Motor neuron (in vitro differentiated cells): ENCODE measurements around the gene PTP4A1. TPM values are rescaled to one million over a fixed set of nuclear protein-coding genes. Genes with fewer than 3 reads are reported as not detected.

Experiments
- ATAC-seq, 8 experiments: fragments of 200-7000 bp; cut with Tn5 transposase; replicated peaks in 6 of 8; 2 replicates each; pipeline ENCODE4 v1.8.0; 2021; ENCODE audit warnings: mild to moderate bottlenecking in 8 of 8, moderate library complexity in 8 of 8
- H3K27ac ChIP-seq, 2 donors: fragments of 250-450 bp; sonication (Bioruptor Pico); 2 replicates each; pipeline ENCODE4 v1.9.0; 2021; ENCODE audit warnings: antibody characterized with exemption in 2 of 2, mild to moderate bottlenecking in 2 of 2, moderate library complexity in 1 of 2
- H3K4me1 ChIP-seq, 2 donors: fragments of 250-450 bp; sonication (Bioruptor Pico); replicated peaks in 1 of 2; 2 replicates each; pipeline ENCODE4 v1.6.1; 2021; ENCODE audit warnings: antibody characterized with exemption in 2 of 2, mild to moderate bottlenecking in 2 of 2, moderate library complexity in 1 of 2
- H3K4me3 ChIP-seq, 5 donors: fragments of 250-450 bp; sonication (Bioruptor Pico); 2 replicates each; pipeline ENCODE4 v1.9.0; 2021; ENCODE audit warnings: antibody characterized with exemption in 5 of 5, mild to moderate bottlenecking in 5 of 5, moderate library complexity in 4 of 5
- WGBS, 10 experiments: fragments of 450-650 bp; shearing (Covaris generic); methylation state at CpG; one replicate each; pipeline ENCODE4 v1.0.0; 2022; 5-methylcytosine and 5-hydroxymethylcytosine counted together
- in situ Hi-C, 9 experiments: fragments of 400-800 bp; cut with MboI; loops; one replicate each; pipeline ENCODE4 v1.15.0; 2021; ENCODE audit warnings: low sequenced_read_pairs in 9 of 9, low pct_unique_long_range_greater_than_20kb in 2 of 9; ENCODE audit not compliant: unreplicated experiment in 9 of 9
- total RNA-seq, 8 experiments: library from RNA; unstranded; fragments of 300-600 nt; gene quantifications; 2 replicates each; pipeline versions ENCODE4 v1.2.3 to v1.2.4, GENCODE V29; 2022

Gene PTP4A1
- total RNA-seq, 8 experiments from 2014 or later: 34.7 to 79.5 (median 57.4) TPM

GRCh38 chr6:63563235-63563634, 9.0 kb upstream of the PTP4A1 start:
- H3K4me3 ChIP-seq: no peak overlapping the region
- no peak overlapping the region for H3K27ac ChIP-seq
- no peak for ATAC-seq
- in situ Hi-C loops: loop anchor here in 1 of 9 experiments (25.0 kb wide), 1 partner anchor 176 kb away; no protein-coding TSS in a partner anchor
- 88 to 100% (median 100%) methylated on average over 1 of the region's 1 CpG; no CpG with 5 or more reads in 3 of the 10 experiments for WGBS, 10 experiments
- peaks cover 0 to 6% of the 10 kb centered on the region in 2 donors for H3K4me1 ChIP-seq

- 40 to 94% (median 86%) methylated on average over 2 to 4 of the region's 4 CpGs for WGBS, 10 experiments
- in situ Hi-C loops: loop anchor here in 1 of 9 experiments (25.0 kb wide), 1 partner anchor 178 kb away; no protein-coding TSS in a partner anchor
- H3K4me3 ChIP-seq: no peak overlapping the region
- no peak overlapping the region for H3K27ac ChIP-seq
- peaks cover 0 to 6% of the 10 kb centered on the region in 2 donors for H3K4me1 ChIP-seq
- no peak for ATAC-seq
Observed at GRCh38 chr6:63565058-63565726, 7.1 kb upstream of the PTP4A1 start.

GRCh38 chr6:63565727-63566596, 6.3 kb upstream of the PTP4A1 start:
- Histone ChIP-seq H3K4me3 (no peak overlapping the region), H3K4me1 (peaks cover 1 to 11% of the 10 kb centered on the region in 2 donors), H3K27ac (no peak overlapping the region)
- WGBS, 10 experiments: 17 to 80% (median 69%) methylated on average over 1 to 4 of the region's 4 CpGs; no CpG with 5 or more reads in 2 of the 10 experiments
- in situ Hi-C loops: loop anchor here in 1 of 9 experiments (25.0 kb wide), 1 partner anchor 179 kb away; no protein-coding TSS in a partner anchor
- ATAC-seq: no peak

- H3K27ac ChIP-seq: no peak overlapping the region
- no peak for ATAC-seq
- peaks cover 9 to 16% of the 10 kb centered on the region in 2 donors for H3K4me1 ChIP-seq
- no peak overlapping the region for H3K4me3 ChIP-seq
- 83 to 100% (median 100%) methylated on average over 1 of the region's 1 CpG; no CpG with 5 or more reads in 6 of the 10 experiments for WGBS, 10 experiments
- in situ Hi-C loops: loop anchor here in 1 of 9 experiments (25.0 kb wide), 1 partner anchor 181 kb away; no protein-coding TSS in a partner anchor
Observed at GRCh38 chr6:63567966-63568365, 4.3 kb upstream of the PTP4A1 start.

- 8 to 83% (median 25%) methylated on average over 3 to 14 of the region's 20 CpGs for WGBS, 10 experiments
Observed at GRCh38 chr6:63571361-63572043, 778 bp upstream of the PTP4A1 start.

GRCh38 chr6:63572747-63573075, 431 bp downstream of the PTP4A1 start:
- Histone ChIP-seq H3K4me3 (peak overlapping the region; percentile 77 to 96 (median 89)), H3K27ac (peak overlapping the region; percentile 94 to 96), H3K4me1 (peaks cover 12 to 29% of the 10 kb centered on the region in 2 donors)
- no CpG with 5 or more reads among the region's 42 CpGs for WGBS, 10 experiments
- ATAC-seq: peak; percentile 0 to 15 (median 4)
- in situ Hi-C loops: loop anchor here in 1 of 9 experiments (25.0 kb wide), 1 partner anchor 185 kb away; no protein-coding TSS in a partner anchor

More at GRCh38 chr6:63571361-63572043, 778 bp upstream of the PTP4A1 start:
- peak overlapping the region; percentile 83 for H3K27ac ChIP-seq
- peak overlapping the region; percentile 77 to 96 (median 89) for H3K4me3 ChIP-seq
- ATAC-seq: peak in 2 of 8 experiments; percentile 5
- in situ Hi-C loops: loop anchor here in 1 of 9 experiments (25.0 kb wide), 1 partner anchor 184 kb away; no protein-coding TSS in a partner anchor
- H3K4me1 ChIP-seq: peaks cover 11 to 27% of the 10 kb centered on the region in 2 donors

GRCh38 chr6:63573076-63573898, 1.0 kb downstream of the PTP4A1 start:
- Histone ChIP-seq H3K4me3 (peak overlapping the region; percentile 77 to 96 (median 89)), H3K4me1 (peaks cover 12 to 29% of the 10 kb centered on the region in 2 donors), H3K27ac (peak overlapping the region; percentile 94 to 96)
- in situ Hi-C loops: loop anchor here in 1 of 9 experiments (25.0 kb wide), 1 partner anchor 186 kb away; no protein-coding TSS in a partner anchor
- 0 to 40% (median 0%) methylated on average over 1 to 6 of the region's 86 CpGs; no CpG with 5 or more reads in 5 of the 10 experiments for WGBS, 10 experiments
- ATAC-seq: peak; percentile 4 to 33 (median 20)

- peaks cover 12 to 29% of the 10 kb centered on the region in 2 donors for H3K4me1 ChIP-seq
- peak in 3 of 8 experiments; percentile 1 for ATAC-seq
- H3K27ac ChIP-seq: peak overlapping the region; percentile 94 to 96
- H3K4me3 ChIP-seq: peak overlapping the region; percentile 77 to 96 (median 89)
- 0 to 37% (median 10%) methylated on average over 3 to 10 of the region's 10 CpGs; no CpG with 5 or more reads in 3 of the 10 experiments for WGBS, 10 experiments
- in situ Hi-C loops: loop anchor here in 1 of 9 experiments (25.0 kb wide), 1 partner anchor 187 kb away; no protein-coding TSS in a partner anchor
Observed at GRCh38 chr6:63573899-63574553, 1.7 kb downstream of the PTP4A1 start.

GRCh38 chr6:63574554-63574900, 2.2 kb downstream of the PTP4A1 start:
- WGBS, 10 experiments: 12 to 100% (median 50%) methylated on average over 1 to 2 of the region's 2 CpGs; no CpG with 5 or more reads in 1 of the 10 experiments
- Histone ChIP-seq H3K4me3 (peak overlapping the region; percentile 77 to 96 (median 89)), H3K4me1 (peaks cover 12 to 29% of the 10 kb centered on the region in 2 donors), H3K27ac (no peak overlapping the region)
- no peak for ATAC-seq
- in situ Hi-C loops: loop anchor here in 1 of 9 experiments (25.0 kb wide), 1 partner anchor 187 kb away; no protein-coding TSS in a partner anchor

- 67 to 100% (median 85%) methylated on average over 1 to 3 of the region's 3 CpGs; no CpG with 5 or more reads in 2 of the 10 experiments for WGBS, 10 experiments
- Histone ChIP-seq H3K4me3 (no peak overlapping the region), H3K27ac (no peak overlapping the region), H3K4me1 (peaks cover 8 to 22% of the 10 kb centered on the region in 2 donors)
- no peak for ATAC-seq
- in situ Hi-C loops: loop anchor here in 1 of 9 experiments (25.0 kb wide), 1 partner anchor 186 kb away; no protein-coding TSS in a partner anchor
Observed at GRCh38 chr6:63576147-63576772, 4.0 kb downstream of the PTP4A1 start.
